HPDE6-E6E7 (cell line): ENCODE results near the gene DNAJC2.

Experiments
- DNase-seq: peaks from one replicate; pipeline ENCODE4 v3.0.0; 2011; ENCODE audit warnings: missing footprints; ENCODE audit errors: extremely low spot score

The DNAJC2 gene, protein sequence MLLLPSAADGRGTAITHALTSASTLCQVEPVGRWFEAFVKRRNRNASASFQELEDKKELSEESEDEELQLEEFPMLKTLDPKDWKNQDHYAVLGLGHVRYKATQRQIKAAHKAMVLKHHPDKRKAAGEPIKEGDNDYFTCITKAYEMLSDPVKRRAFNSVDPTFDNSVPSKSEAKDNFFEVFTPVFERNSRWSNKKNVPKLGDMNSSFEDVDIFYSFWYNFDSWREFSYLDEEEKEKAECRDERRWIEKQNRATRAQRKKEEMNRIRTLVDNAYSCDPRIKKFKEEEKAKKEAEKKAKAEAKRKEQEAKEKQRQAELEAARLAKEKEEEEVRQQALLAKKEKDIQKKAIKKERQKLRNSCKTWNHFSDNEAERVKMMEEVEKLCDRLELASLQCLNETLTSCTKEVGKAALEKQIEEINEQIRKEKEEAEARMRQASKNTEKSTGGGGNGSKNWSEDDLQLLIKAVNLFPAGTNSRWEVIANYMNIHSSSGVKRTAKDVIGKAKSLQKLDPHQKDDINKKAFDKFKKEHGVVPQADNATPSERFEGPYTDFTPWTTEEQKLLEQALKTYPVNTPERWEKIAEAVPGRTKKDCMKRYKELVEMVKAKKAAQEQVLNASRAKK

DNA sequence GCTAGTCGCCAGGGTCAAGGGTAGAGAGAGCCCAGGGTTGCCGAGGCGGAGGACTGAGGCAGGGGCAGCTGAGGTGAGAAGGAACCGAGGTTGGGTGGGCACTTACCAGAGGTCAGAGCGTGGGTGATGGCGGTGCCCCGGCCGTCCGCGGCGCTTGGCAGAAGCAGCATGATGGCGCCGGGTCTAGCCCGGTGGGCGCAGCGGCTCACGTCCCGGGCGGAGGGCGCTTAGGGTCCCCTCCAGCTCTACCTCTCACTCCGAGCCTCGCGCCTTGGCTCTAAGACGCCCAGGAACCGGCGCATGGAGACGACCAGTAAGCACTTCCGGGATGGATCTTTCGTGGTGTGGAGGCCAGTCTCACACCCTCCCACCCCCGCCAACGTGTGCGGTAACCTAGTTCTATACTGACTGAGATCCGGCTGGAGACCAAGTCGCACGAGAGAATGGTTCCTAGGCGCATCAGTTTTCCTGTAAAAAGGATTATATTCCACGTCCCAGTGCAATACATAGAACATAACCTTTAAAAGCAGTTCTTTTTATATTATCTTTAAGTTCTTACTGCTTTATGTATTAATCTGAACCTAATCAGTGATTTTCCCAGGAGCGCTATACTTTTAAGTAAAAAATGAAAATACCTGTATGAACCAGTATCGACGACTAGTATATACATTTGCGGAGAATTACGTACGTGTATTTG, at the start of gene DNAJC2:
TSS of gene DNAJC2 (minus strand) at position 315 of the 697 bp plus-strand sequence. CDS start at position 170, 145 bp downstream.
- peak; percentile 90 for DNase-seq

DNA sequence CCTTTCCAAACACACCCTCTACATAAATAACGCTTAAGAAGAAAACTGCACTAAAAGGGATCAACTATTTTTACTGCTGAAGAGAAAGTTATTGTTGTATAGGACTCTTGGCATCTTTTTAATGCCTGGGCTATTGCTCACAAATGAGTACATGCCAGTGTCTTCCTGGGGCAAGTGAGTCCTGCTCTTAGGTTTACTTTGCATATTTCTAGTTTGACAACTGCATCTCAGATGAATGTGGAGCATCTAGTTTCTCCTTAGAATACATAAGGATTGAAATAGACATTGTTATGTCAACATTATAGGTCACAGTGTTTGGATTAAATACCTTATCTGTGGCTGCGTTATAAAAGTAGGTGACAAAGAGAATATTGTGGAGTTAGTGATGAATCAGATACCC, 47.4 kb upstream of the DNAJC2 start:
- no peak for DNase-seq

DNA sequence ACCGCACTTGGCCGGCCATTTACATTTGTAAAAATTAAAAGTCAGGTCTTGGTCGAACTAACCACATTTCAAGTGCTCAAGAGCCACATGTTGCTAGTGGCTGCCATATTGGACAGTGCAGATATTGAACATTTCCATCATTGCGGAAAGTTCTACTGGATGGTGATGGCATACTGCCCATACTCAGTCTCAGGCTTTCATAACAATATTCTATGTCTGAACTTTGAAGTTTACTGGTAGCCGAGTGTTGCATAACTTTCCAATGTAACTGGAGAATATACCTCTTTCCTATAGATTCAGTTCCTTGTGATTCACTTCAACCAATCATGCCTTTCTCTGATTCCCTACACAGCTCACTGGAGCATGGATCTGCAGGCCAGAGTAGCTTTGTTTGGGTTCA, 46.6 kb upstream of the DNAJC2 start:
- DNase-seq: no peak

DNA sequence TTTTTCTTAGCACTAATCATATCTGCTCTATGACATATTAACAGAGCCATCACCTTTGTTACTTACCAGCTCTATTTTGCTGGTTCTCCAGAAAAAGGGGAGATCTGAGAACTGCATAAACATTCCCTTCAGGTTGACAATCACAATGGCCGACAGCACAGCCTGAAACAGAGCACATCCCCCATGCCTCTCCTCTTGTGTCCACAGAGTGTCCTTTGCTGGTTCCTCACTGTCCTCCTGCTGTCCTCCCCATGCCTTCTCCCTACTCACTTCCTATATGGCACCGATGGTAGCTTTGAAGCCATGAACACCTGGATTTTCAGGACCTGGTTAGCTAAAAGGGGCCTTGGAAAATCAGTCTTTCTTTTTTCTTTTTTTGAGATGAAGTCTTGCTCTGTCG, 44.7 kb upstream of the DNAJC2 start:
- DNase-seq: no peak

DNA sequence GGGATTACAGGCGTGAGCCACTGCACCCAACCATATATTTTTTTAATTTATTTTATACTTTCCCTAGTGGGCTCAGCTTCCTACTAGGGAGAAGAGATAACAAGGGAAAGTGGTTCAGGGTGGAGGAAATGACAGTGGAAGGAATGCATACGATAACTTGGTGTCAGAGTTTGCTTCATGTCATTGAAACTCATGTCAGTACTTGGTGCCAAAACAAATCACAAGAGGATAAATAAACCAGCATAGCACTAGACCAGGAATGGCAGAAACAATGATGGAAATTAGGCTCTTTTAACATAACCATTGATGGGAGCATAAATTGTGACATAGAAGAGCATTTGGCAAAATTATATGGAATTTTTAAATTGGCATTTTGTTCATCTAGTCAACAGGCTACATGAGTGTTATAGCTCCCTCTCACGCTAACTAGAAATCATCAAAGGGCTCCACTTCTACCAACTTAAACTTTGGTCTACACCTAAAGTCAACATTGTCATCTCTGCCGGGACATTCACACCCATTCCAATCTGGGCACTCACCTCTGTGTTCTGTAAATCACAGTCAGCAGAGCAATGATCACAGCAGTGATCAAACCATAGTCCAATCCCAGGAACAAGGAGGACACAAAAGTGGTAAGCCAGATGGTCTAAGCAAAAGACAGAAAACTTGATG, 44.0 kb upstream of the DNAJC2 start:
- DNase-seq: no peak

DNA sequence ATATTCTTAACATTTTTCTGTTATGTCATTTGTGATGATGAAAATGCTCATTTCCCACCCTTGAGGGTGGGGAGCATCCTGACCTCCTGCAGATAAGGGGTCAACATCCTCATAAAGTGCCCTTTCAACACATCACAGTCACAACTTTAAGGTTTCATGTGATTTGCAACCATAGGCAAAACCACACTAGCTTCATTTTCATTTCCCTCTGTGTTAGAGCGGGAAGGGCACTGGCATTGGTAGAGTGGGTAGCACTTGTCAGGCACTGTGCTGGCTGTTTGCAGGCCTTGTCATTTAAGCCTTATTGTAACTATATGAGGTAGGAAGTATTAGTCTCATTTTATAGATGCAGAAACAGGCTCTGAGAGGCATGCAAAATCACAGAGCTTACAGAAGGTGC, 42.7 kb upstream of the DNAJC2 start:
- no peak for DNase-seq

DNA sequence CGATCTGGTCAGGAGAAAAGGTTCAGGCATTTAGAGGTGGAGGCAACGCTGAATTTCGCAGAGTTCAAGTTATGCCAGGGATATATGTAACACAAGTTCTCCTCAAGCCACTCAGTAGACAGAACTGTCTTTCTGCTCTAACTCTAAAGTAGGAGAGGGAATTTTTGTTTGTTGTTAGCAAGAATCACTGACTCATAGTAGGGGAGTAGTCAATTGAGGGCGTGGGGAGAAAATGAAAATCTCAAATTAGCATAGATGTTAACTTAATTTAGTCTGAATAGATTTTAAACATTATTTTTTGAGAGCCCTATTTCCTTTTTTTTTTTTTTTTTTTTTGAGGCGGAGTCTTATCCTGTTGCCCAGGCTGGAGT, 37.5 kb upstream of the DNAJC2 start:
- no peak for DNase-seq

DNA sequence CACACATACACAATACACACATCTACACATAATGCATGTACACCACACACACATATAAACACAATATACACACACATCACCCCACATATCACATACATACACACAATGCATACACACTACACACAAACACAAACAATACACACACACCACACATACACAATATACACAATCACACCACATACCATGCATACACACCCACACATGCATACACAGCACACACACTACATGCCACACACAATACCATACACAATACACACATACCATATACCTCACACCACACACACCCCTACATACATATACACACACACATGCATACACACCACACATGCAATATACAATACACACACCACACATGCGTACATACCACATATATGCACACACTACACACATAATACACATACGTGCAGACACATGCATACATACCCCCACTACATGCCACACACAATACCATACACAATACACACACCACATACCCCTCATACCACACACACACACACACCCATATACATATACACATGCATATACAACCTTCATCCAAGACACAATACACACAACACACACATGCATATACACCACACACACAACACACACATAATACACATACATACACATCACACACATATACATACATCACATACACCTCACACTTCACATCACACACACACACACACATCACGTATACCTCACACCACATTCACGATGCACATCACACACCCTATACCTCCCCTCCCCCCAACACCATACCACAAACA, 36.9 kb upstream of the DNAJC2 start:
- no peak for DNase-seq

DNA sequence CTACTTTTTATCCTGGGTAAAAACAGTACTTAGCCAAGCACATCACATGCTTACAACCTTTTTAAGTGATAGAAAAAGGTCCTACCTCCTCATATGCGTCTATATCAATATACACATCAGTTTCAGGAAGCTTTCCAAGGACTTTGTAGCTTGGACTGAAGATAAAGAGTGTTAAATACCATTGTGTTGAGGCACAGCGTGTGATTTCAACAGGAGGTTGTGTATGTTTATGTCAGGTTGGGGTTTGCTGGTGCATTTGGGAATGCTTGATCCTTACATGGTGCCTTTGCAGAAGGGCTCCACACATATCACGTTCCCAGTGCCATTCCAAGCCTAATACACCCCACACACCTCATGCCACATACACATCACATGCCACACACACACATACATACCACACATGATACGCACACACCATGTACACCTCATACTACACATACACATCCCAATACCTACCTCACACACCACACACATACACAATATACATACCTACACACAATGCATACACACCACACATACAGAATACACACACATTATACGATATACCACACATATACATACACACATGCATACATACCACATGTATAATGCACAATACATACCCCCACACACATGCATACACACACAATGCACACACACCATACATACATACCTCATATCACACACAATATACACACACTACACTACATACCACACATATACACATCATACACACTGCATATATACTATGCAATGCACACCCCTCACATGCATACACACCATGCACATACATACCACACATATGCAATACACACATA, 36.0 kb upstream of the DNAJC2 start:
- DNase-seq: no peak

DNA sequence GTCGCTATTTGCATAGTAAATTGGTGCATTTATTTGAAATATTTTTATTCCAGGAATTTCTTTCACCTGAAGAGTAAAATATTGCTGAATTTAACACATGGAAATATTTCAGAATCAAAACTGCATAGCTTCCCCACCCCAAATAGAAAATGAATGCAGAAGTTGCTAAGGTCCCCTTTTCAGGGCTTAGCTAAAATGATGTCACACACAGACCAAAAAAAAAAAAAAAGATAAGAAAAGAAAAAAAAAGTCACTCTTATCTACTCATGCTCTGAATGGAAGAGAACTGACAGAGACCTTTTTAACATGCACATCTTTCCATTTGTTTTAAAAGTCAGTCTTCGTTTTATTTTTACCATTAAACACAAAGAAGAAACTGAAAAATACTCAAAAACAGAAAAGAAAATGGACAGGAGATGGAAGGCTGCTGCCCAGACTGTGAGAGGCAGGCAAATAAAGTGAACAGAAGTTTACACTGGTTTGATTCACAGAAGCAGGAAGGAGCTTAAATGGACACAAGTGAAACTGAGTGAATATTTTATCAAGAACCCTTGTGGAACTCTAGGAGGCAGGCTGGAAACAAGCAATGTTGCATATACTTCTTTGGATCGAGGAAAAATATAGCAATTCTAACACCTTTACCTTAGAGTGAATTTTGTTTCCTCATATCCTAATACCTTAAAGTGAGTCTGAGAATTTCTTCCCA, 34.9 kb upstream of the DNAJC2 start:
- no peak for DNase-seq

DNA sequence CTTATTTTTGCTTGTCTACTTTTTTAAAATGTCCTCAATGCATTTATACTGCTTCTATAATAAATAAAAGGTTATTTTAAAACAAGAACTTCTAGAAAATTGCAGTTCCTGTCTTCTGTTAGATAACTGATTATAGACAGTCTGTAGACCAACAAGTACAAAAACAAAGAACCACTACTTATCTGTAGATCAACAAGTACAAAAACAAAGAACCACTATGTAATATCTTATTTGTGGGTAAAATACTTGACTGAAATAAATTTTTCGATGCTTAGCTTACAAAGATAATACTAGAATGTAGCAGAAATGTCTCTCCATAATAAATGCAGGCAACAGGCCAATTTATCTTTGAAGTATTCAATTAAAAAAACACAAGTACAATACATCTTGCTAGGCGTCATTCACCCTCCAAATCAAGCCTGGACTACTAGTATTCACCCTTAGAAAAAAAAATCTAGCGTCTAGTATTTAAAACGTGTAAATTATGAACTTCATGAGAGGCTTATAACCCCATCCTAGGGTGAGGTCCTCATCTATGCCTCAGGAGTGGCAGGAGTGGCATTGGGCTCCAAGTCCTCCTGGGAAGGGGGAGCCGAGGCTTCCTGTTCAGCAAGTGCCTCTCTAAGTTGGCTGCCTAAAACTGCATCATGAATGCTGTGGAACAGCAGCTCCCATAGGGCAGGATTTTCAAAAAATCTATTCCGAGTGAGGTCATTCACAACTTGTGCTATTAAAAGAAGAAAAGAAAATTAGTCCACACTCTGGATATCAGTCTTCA, 29.5 kb upstream of the DNAJC2 start:
- DNase-seq: no peak

DNA sequence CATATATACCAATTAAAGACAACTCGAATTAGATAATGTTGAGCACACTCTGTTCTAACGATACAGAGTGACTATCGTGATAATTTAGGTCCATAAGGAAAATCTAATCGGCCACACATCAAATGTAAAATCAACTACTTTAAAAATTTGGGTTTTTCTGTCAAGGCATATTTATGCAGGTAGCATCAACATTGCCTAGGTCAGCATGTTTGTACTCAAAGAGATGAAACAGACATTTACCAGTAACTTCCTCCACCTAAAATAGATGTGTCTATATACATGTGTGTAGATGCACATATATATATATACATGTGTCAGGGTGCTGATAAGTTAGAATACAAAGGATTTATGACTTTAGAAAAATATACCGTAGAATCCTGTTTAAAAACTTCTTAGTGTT, 24.9 kb upstream of the DNAJC2 start:
- no peak for DNase-seq

DNA sequence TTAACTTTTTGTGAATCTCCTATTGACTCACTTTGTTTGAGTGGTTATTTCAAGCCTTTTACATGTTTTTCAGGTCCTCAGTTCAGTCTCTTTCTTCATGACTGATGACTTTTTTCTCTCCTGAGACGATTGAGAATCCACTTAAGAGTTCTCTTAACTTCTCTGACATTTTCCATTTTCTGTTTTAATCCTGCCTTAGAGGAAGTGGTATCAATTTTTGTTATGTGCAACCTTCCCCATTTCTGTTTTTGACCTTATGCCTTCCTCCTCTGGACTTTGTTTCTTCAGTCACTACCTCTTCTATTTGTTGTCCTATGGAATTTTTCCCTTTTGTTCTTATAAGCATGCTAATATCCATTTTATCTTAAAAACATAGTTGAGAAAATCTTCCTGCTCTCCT, 5.2 kb upstream of the DNAJC2 start:
- no peak for DNase-seq

DNA sequence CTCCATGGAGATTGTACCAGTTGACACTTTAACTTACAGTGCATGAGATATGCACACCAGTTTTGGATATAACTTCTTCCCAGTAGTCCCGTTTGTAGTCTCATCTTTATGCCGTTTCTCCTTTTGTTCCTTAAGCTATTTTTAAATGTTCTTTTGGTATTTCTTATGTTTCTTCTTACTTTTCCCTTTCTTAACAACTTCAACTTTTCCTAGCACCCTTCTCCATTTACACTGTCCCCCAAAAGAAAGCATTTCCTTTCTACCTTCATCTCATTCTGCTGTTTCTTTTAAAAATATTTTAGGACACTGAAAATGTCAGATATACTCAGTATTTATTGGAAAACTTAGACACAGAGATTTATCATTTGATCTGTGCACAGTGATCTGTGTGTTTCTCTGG, 4.4 kb upstream of the DNAJC2 start:
- DNase-seq: no peak

DNA sequence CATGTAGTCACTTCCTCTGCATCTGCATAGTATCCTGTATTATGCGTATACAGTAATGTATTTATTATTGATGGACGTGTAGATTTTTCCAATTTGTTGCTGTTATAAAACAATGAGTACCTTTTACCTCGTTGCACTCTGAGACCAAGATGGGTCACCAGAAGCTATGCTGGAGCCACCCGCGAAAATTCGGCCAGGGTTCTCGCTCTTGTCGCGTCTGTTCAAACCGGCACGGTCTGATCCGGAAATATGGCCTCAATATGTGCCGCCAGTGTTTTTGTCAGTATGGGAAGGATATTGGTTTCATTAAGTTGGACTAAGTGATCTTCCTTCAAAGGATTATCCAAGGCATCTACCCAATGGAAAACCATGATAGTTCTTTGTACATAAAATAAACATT, 3.9 kb upstream of the DNAJC2 start:
- no peak for DNase-seq

DNA sequence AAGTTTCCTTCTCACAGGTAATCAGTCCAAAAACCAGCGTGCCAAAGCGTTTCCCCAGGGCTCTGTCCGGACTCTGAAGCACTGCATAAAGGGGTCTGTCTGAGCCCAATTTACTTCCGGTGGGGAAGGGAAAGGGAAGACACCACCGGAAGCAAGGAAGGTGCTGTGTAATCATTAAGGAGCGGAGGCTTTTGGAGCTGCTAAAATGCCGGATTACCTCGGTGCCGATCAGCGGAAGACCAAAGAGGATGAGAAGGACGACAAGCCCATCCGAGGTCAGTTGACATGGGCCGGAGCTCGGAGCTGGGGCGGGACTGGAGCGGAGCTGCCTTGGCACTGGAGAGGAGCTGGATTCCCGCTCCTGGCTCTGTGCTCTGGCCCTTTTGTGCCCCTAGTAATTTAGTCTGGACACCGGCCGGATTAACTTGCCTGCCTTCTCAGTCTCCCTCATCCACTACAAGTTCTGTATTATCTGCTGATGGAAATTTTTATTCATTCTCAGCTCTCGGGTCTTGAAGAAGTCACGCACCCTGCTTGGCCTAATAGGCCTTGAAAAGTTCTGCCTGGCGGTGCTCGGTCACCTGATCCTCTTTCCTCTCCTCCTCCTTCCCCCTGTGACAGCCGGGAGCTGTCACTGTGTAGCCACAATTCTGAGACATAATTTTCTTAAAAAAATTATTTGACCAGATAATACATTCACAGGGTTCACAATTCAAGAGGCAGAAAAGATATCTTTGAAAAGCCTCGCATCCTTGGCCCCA, 3.1 kb upstream of the DNAJC2 start, which contains the start of gene PSMC2:
TSS of gene PSMC2 (plus strand) at position 137 of the 761 bp plus-strand sequence. CDS start at position 206, 69 bp downstream.
- peak; percentile 70 for DNase-seq

DNA sequence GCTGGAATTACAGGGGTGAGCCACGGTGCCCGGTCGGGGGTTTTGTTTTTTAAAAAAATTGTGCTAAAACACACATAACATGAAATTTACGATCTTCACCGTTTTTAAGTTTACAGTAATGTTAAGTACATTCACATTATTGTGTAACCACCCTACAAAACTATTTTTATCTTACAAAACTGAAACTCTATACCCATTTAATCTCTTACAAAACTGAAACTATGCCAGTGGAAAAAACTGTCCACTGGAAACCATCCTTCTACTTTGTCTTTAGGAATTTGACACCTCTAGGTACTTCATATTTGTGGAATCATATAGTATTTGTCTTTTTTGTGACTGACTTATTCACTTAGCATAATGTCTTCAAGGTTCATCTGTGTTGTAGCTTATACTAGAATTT, 1.8 kb upstream of the DNAJC2 start:
- no peak for DNase-seq

DNA sequence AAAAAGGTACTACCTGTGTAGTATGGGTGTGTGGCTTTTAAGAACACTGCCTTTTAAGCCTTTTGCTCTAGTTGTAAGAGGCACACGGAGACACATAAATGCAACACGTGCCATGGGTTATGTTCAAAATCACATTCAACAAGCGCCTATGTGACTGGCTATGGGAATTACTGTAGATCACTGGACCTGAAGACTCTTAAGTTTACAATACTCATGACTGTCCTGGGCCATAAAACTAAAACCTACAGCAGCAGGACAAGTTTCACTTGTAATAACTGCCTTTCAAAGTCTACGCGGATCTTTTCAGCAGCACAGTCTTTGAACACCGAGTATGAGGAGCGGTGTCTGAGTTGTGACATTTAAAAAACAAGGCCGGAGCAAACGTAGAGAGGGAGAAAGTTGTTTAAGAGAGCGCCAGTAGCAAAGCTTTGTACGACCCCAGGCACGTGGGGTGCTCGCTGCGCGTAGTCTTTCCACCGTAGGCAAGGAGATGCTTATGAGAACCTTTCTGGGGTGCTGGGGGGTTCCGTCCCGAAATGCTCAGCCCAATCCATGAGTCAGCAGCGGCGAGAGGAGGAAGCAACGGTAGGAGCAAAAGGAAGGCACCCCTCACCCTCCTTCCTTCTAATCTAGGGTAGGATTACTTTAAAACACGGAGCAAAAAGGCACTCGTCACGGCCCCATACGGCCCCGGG, 662 bp downstream of the DNAJC2 start:
- peak; percentile 20 for DNase-seq
